Ovary (tissue), 3 donors: ENCODE measurements around the gene CTPS2.

Experiments
- EP300 ChIP-seq: sonication (generic); formaldehyde crosslinking; IDR thresholded peaks from one replicate; pipeline ENCODE4 v1.6.1; 2017; ENCODE audit warnings: antibody characterized with exemption
- POLR2A ChIP-seq: fragments of 450-650 bp; IDR thresholded peaks from one replicate; pipeline ENCODE4 v1.6.1; 2017; ENCODE audit warnings: antibody characterized with exemption, mild to moderate bottlenecking, moderate library complexity
- TF ChIP-seq, protein P1 (sequence below), 3 donors: fragments of 450-650 bp in 2 of 3; fragments of 200-600 bp in 1 of 3; IDR thresholded peaks; one replicate each; pipeline versions ENCODE4 v1.5.1 to v1.8.0; 2016 to 2022; ENCODE audit warnings: antibody characterized with exemption in 3 of 3, mild to moderate bottlenecking in 1 of 3
- donor health status: DM: no; HTN: no; CAD: no.

DNA sequence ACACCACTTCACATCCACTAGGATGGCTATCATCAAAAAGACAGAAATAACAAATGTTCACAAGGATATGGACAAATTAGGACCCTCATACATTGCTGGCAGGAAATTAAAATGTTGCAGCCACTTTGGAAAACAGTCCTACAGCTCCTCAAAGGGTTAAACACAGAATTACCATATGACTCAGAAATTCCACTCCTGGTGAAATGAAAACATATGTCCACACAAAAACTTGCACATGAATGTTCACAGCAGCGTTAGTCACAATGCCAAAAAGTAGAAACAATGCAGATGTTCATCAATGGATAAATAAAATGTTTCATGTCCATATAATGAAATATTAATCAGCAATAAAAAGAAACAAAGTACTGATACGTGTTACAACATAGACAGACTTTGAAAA, 47.4 kb downstream of the CTPS2 start:
- TF ChIP-seq POLR2A, result no peak
- TF ChIP-seq, protein P1, sequence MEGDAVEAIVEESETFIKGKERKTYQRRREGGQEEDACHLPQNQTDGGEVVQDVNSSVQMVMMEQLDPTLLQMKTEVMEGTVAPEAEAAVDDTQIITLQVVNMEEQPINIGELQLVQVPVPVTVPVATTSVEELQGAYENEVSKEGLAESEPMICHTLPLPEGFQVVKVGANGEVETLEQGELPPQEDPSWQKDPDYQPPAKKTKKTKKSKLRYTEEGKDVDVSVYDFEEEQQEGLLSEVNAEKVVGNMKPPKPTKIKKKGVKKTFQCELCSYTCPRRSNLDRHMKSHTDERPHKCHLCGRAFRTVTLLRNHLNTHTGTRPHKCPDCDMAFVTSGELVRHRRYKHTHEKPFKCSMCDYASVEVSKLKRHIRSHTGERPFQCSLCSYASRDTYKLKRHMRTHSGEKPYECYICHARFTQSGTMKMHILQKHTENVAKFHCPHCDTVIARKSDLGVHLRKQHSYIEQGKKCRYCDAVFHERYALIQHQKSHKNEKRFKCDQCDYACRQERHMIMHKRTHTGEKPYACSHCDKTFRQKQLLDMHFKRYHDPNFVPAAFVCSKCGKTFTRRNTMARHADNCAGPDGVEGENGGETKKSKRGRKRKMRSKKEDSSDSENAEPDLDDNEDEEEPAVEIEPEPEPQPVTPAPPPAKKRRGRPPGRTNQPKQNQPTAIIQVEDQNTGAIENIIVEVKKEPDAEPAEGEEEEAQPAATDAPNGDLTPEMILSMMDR (IDR thresholded peaks at IDR 0.05), result no peak
- TF ChIP-seq EP300, result no peak
